ENCODE results near the gene POU6F1.

DNA sequence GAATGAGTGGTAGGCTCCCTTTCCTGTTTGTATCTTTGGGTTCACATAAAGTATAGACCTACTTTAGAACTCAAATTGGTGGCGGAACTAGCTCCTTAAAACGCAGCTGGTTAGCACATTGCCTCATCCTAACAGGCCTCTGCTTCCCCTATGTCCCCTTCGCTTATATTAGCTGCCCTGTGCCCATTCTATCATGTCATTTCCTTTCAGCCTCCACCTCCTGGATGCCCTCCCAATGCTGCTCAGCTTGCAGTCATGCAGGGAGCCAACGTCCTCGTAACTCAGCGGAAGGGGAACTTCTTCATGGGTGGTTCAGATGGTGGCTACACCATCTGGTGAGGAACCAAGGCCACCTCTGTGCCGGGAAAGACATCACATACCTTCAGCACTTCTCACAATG lies 24.3 kb upstream of the POU6F1 start:
- TF ChIP-seq, protein P1, sequence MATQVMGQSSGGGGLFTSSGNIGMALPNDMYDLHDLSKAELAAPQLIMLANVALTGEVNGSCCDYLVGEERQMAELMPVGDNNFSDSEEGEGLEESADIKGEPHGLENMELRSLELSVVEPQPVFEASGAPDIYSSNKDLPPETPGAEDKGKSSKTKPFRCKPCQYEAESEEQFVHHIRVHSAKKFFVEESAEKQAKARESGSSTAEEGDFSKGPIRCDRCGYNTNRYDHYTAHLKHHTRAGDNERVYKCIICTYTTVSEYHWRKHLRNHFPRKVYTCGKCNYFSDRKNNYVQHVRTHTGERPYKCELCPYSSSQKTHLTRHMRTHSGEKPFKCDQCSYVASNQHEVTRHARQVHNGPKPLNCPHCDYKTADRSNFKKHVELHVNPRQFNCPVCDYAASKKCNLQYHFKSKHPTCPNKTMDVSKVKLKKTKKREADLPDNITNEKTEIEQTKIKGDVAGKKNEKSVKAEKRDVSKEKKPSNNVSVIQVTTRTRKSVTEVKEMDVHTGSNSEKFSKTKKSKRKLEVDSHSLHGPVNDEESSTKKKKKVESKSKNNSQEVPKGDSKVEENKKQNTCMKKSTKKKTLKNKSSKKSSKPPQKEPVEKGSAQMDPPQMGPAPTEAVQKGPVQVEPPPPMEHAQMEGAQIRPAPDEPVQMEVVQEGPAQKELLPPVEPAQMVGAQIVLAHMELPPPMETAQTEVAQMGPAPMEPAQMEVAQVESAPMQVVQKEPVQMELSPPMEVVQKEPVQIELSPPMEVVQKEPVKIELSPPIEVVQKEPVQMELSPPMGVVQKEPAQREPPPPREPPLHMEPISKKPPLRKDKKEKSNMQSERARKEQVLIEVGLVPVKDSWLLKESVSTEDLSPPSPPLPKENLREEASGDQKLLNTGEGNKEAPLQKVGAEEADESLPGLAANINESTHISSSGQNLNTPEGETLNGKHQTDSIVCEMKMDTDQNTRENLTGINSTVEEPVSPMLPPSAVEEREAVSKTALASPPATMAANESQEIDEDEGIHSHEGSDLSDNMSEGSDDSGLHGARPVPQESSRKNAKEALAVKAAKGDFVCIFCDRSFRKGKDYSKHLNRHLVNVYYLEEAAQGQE (IDR thresholded peaks at IDR 0.05; ENCODE audit: insufficient read depth in 1 of 2, low read depth in 2 of 2, low read length in 2 of 2), result no peak
- TF ChIP-seq TAF1 (IDR thresholded peaks at IDR 0.05; ENCODE audit: borderline replicate concordance, insufficient read depth, low read length), result no peak
